H9 (cell line): ENCODE measurements around the gene PLS3. TPM values are rescaled to one million over a fixed set of nuclear protein-coding genes. Genes with fewer than 3 reads are reported as not detected.

Source experiments
- DNase-seq: peaks from one replicate; pipeline ENCODE4 v3.0.0-alpha.2; 2017
- H2AFZ ChIP-seq: one replicate; pipeline ENCODE4 v1.6.1; 2013; ENCODE audit warnings: mild to moderate bottlenecking, low read length, control low read depth, moderate library complexity
- H2AK5ac ChIP-seq: 2 replicates; pipeline ENCODE4 v1.6.1; 2013; ENCODE audit warnings: low read length, control low read depth, mixed read lengths; ENCODE audit not compliant: insufficient read length
- H2BK120ac ChIP-seq: one replicate; pipeline ENCODE4 v1.6.1; 2013; ENCODE audit warnings: low read depth, mild to moderate bottlenecking, low read length, control low read depth, inconsistent platforms; ENCODE audit not compliant: poor library complexity, severe bottlenecking
- H2BK12ac ChIP-seq: 2 replicates; pipeline ENCODE4 v1.6.1; 2013; ENCODE audit warnings: low read length, control low read depth, mixed read lengths, low read depth; ENCODE audit not compliant: insufficient read length
- H2BK15ac ChIP-seq: 2 replicates; pipeline ENCODE4 v1.6.1; 2013; ENCODE audit warnings: low read depth, low read length, control low read depth
- H2BK20ac ChIP-seq: one replicate; pipeline ENCODE4 v1.6.1; 2013; ENCODE audit warnings: low read depth, mild to moderate bottlenecking, low read length, control low read depth, inconsistent platforms; ENCODE audit not compliant: poor library complexity, severe bottlenecking
- H2BK5ac ChIP-seq: 2 replicates; pipeline ENCODE4 v1.6.1; 2013; ENCODE audit warnings: low read length, control low read depth, mixed read lengths; ENCODE audit not compliant: insufficient read length
- H3K14ac ChIP-seq: 2 replicates; pipeline ENCODE4 v1.6.1; 2013; ENCODE audit warnings: low read length, control low read depth; ENCODE audit not compliant: insufficient read depth
- H3K18ac ChIP-seq: 2 replicates; pipeline ENCODE4 v1.6.1; 2013; ENCODE audit warnings: low read depth, mild to moderate bottlenecking, mixed read lengths, low read length, control low read depth; ENCODE audit not compliant: insufficient read length
- H3K23ac ChIP-seq: 2 replicates; pipeline ENCODE4 v1.6.1; 2013; ENCODE audit warnings: low read length, control low read depth, mixed read lengths, low read depth; ENCODE audit not compliant: insufficient read length
- H3K23me2 ChIP-seq: 2 replicates; pipeline ENCODE4 v1.6.1; 2013; ENCODE audit warnings: low read depth, mild to moderate bottlenecking, mixed read lengths, low read length, control low read depth; ENCODE audit not compliant: insufficient read length, poor library complexity, severe bottlenecking
- H3K27ac ChIP-seq: 2 replicates; pipeline ENCODE4 v1.5.1; 2013; ENCODE audit warnings: low read length, control low read depth, mixed read lengths, low read depth; ENCODE audit not compliant: insufficient read length
- H3K27me3 ChIP-seq: 2 replicates; pipeline ENCODE4 v1.6.1; 2013; ENCODE audit warnings: low read length, control low read depth, inconsistent platforms; ENCODE audit not compliant: insufficient read depth
- H3K4ac ChIP-seq: 2 replicates; pipeline ENCODE4 v1.6.1; 2013; ENCODE audit warnings: low read depth, mild to moderate bottlenecking, control low read depth, inconsistent platforms, low read length, moderate library complexity
- H3K4me1 ChIP-seq: 2 replicates; pipeline ENCODE4 v1.6.1; 2013; ENCODE audit warnings: low read length, control low read depth, inconsistent platforms; ENCODE audit not compliant: insufficient read depth
- H3K4me2 ChIP-seq: 2 replicates; pipeline ENCODE4 v1.6.1; 2013; ENCODE audit warnings: low read length, control low read depth, mixed read lengths; ENCODE audit not compliant: insufficient read length, insufficient read depth
- H3K56ac ChIP-seq: 2 replicates; pipeline ENCODE4 v1.6.1; 2013; ENCODE audit warnings: low read depth, mild to moderate bottlenecking, mixed read lengths, low read length, control low read depth; ENCODE audit not compliant: insufficient read length
- H3K79me1 ChIP-seq: 2 replicates; pipeline ENCODE4 v1.6.1; 2013; ENCODE audit warnings: low read depth, mild to moderate bottlenecking, moderate library complexity, low read length, control low read depth, inconsistent platforms; ENCODE audit not compliant: insufficient read depth, poor library complexity, severe bottlenecking
- H3K79me2 ChIP-seq: 2 replicates; pipeline ENCODE4 v1.6.1; 2013; ENCODE audit warnings: low read length, control low read depth, inconsistent platforms; ENCODE audit not compliant: insufficient read depth
- H3K9ac ChIP-seq: 2 replicates; pipeline ENCODE4 v1.6.1; 2013; ENCODE audit warnings: low read length, control low read depth, mixed read lengths; ENCODE audit not compliant: insufficient read length; ENCODE audit errors: extremely low read depth
- H3K9me3 ChIP-seq: one replicate; pipeline ENCODE4 v1.6.1; 2013; ENCODE audit warnings: low read depth, low read length, inconsistent platforms; ENCODE audit not compliant: control insufficient read depth
- H3T11ph ChIP-seq: one replicate; pipeline ENCODE4 v1.6.1; 2013; ENCODE audit warnings: mild to moderate bottlenecking, low read length, control low read depth, inconsistent platforms
- H4K20me1 ChIP-seq: one replicate; pipeline ENCODE4 v1.6.1; 2013; ENCODE audit not compliant: control insufficient read depth, insufficient read length, insufficient read depth
- H4K5ac ChIP-seq: 2 replicates; pipeline ENCODE4 v1.6.1; 2013; ENCODE audit warnings: low read depth, mild to moderate bottlenecking, mixed read lengths, low read length, control low read depth; ENCODE audit not compliant: insufficient read length
- H4K8ac ChIP-seq: replicated peaks from 2 replicates; pipeline ENCODE4 v1.6.1; 2013; ENCODE audit warnings: low read length, control low read depth, mixed read lengths, low read depth; ENCODE audit not compliant: insufficient read length
- H4K91ac ChIP-seq: 2 replicates; pipeline ENCODE4 v1.6.1; 2013; ENCODE audit warnings: low read depth, mild to moderate bottlenecking, moderate library complexity, mixed read lengths, low read length, control low read depth; ENCODE audit not compliant: insufficient read length
- H3K27ac Mint-ChIP-seq, 3 experiments: 2 replicates in 2 of 3; 3 replicates in 1 of 3; pipeline ENCODE4 v1.8.0; 2020 to 2021; ENCODE audit warnings: mixed read lengths in 3 of 3, mild to moderate bottlenecking in 1 of 3, moderate library complexity in 1 of 3
- H3K27me3 Mint-ChIP-seq: 2 replicates; pipeline ENCODE4 v1.8.0; 2021; ENCODE audit warnings: low read depth, mild to moderate bottlenecking, moderate library complexity, mixed read lengths
- H3K36me3 Mint-ChIP-seq, 3 experiments: 2 replicates in 2 of 3; 3 replicates in 1 of 3; pipeline ENCODE4 v1.8.0; 2020 to 2021; ENCODE audit warnings: low read depth in 3 of 3, mixed read lengths in 3 of 3; ENCODE audit not compliant: insufficient read depth in 1 of 3
- H3K4me1 Mint-ChIP-seq, 2 experiments: 2 replicates each; pipeline ENCODE4 v1.8.0; 2020; ENCODE audit warnings: mixed read lengths in 2 of 2
- H3K4me3 Mint-ChIP-seq, 2 experiments: 2 replicates in 1 of 2; 3 replicates in 1 of 2; pipeline ENCODE4 v1.8.0; 2020 to 2021; ENCODE audit warnings: mild to moderate bottlenecking in 2 of 2, mixed read lengths in 2 of 2, moderate library complexity in 1 of 2
- H3K9me3 Mint-ChIP-seq, 2 experiments: 2 replicates in 1 of 2; 3 replicates in 1 of 2; pipeline ENCODE4 v1.8.0; 2020; ENCODE audit warnings: mild to moderate bottlenecking in 2 of 2, mixed read lengths in 2 of 2, moderate library complexity in 1 of 2
- CTCF ChIP-seq: fragments of 200-600 bp; sonication (generic); conservative IDR thresholded peaks from 3 replicates; pipeline ENCODE4 v1.8.0; 2021; ENCODE audit warnings: antibody characterized with exemption, mild to moderate bottlenecking
- WGBS: extraction: QIAGEN DNeasy Blood & Tissue Kit; methylation state at CpG from one replicate; pipeline ENCODE4 v1.1.7; 2013; ENCODE audit warnings: missing lambda C conversion rate, low lambda C conversion rate, mixed read lengths; ENCODE audit not compliant: insufficient read length; ENCODE audit errors: extremely low coverage; 5-methylcytosine and 5-hydroxymethylcytosine counted together
- total RNA-seq: library from RNA; stranded (reverse); gene quantifications from 2 replicates; pipeline ENCODE4 v1.2.1, GENCODE V29; 2021

PLS3 gene
- total RNA-seq, 1 experiment from 2014 or later: 315 TPM

GRCh38 chrX:115696039-115696438, 135.1 kb downstream of the PLS3 start:
- Histone ChIP-seq H2BK5ac (no peak overlapping the region), H3K4me2 (no peak overlapping the region), H3K14ac (no peak overlapping the region), H4K8ac (no peak overlapping the region), H2AK5ac (no peak overlapping the region), H3K18ac (no peak overlapping the region), H3K4ac (no peak overlapping the region), H4K20me1 (no peaks in the 10 kb centered on the region), H3K4me1 (peaks cover 19% of the 10 kb centered on the region), H3K9ac (no peak overlapping the region), H3K23me2 (no peaks in the 10 kb centered on the region), H4K91ac (no peak overlapping the region), H2BK15ac (no peak overlapping the region), H2BK120ac (no peak overlapping the region), H3K79me2 (no peaks in the 10 kb centered on the region), H3K9me3 (no peaks in the 10 kb centered on the region), H3K27ac (no peak overlapping the region), H3K79me1 (no peaks in the 10 kb centered on the region), H2AFZ (no peak overlapping the region), H3T11ph (no peak overlapping the region), H2BK20ac (no peak overlapping the region), H4K5ac (no peak overlapping the region), H3K27me3 (no peaks in the 10 kb centered on the region), H3K23ac (no peak overlapping the region), H2BK12ac (no peak overlapping the region), H3K56ac (no peak overlapping the region)
- peak; percentile 82 for DNase-seq
- Mint-ChIP-seq H3K9me3 (no peaks in the 10 kb centered on the region; a peak in 2 of 5 replicates), H3K4me1 (peaks cover 43 to 48% of the 10 kb centered on the region in 2 experiments), H3K36me3 (peaks cover 0 to 2% (median 0%) of the 10 kb centered on the region in 3 experiments; a peak in 1 of 7 replicates), H3K27ac (peak overlapping the region; percentile 85 to 100 (median 99)), H3K4me3 (peak overlapping the region in 1 of 2 experiments; percentile 23; a peak in 2 of 5 replicates), H3K27me3 (0 out of 2 replicates have a peak, but pooled peaks cover under 1% of the 10 kb centered on the region)
- WGBS: no CpG with 5 or more reads among the region's 6 CpGs
- TF ChIP-seq CTCF: no peak
